Sigmoid colon (tissue), 3 donors: ENCODE results near the gene LECT2.

ENCODE experiments used
- CTCF ChIP-seq, 4 experiments: fragments of 450-650 bp in 3 of 4; fragments of 200-600 bp in 1 of 4; IDR thresholded peaks; one replicate each; pipeline ENCODE4 v1.5.1; 2016 to 2019; ENCODE audit warnings: antibody characterized with exemption in 4 of 4, mild to moderate bottlenecking in 3 of 4, moderate library complexity in 2 of 4
- POLR2A ChIP-seq, 2 donors: fragments of 450-650 bp; IDR thresholded peaks; one replicate each; pipeline ENCODE4 v1.6.1; 2016; ENCODE audit warnings: antibody characterized with exemption in 2 of 2, mild to moderate bottlenecking in 2 of 2, moderate library complexity in 2 of 2

DNA sequence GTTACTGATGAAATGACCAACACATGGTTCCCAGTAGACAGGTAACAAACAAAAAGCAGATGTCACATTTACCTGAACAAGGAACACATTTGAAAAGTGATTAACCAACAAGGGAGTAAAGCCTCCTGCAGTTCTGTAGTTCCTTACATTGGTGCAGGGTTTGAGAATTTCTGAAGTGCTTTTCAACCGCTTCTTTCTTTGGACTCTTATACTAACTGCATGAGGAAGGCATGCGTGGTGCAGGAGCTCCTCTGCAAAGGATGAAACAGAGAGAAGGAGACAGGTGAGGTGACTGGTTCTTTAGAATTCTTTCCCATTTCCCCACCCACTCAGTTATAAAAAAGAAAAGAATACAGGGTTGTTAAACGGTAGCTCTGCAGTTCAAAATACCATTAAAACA lies 54.5 kb downstream of the LECT2 start:
- no peak for TF ChIP-seq CTCF (IDR thresholded peaks at IDR 0.05)
- TF ChIP-seq POLR2A (IDR thresholded peaks at IDR 0.05): no peak
